ENCODE results near the gene LRP1B.

The LRP1B gene

GRCh38 chr2:140529706-140530105 is 1601.1 kb downstream of the LRP1B start:
- Mint-ChIP-seq H3K4me3 (no peak overlapping the region), H3K27ac (no peak overlapping the region), H3K27me3 (no peaks in the 10 kb centered on the region), H3K9me3 (peaks cover 0 to 4% of the 10 kb centered on the region in 2 donors), H3K4me1 (no peaks in the 10 kb centered on the region), H3K36me3 (no peaks in the 10 kb centered on the region)
- DNase-seq (no peak), ATAC-seq (replicated peaks) (no peak)

- H3K27ac Mint-ChIP-seq, result no peak overlapping the region
- H3K4me3 Mint-ChIP-seq, result no peak overlapping the region
- no peaks in the 10 kb centered on the region for H3K36me3 Mint-ChIP-seq
- peaks cover 0 to 6% of the 10 kb centered on the region in 2 donors for H3K9me3 Mint-ChIP-seq
- DNase-seq (no peak), ATAC-seq (replicated peaks) (no peak)
- H3K4me1 Mint-ChIP-seq, result no peaks in the 10 kb centered on the region
- H3K27me3 Mint-ChIP-seq, result no peaks in the 10 kb centered on the region
Measured at GRCh38 chr2:140528982-140529381, 1601.8 kb downstream of the LRP1B start.

GRCh38 chr2:140526575-140526974 is 1604.2 kb downstream of the LRP1B start:
- Mint-ChIP-seq H3K27me3 (no peaks in the 10 kb centered on the region), H3K9me3 (peaks cover 0 to 2% of the 10 kb centered on the region in 2 donors), H3K4me1 (no peaks in the 10 kb centered on the region), H3K36me3 (no peaks in the 10 kb centered on the region), H3K4me3 (no peak overlapping the region), H3K27ac (no peak overlapping the region)
- ATAC-seq (replicated peaks) (no peak), DNase-seq (no peak)

- no peak overlapping the region for H3K4me3 Mint-ChIP-seq
- H3K9me3 Mint-ChIP-seq, result no peaks in the 10 kb centered on the region
- ATAC-seq (replicated peaks) (no peak), DNase-seq (no peak)
- no peaks in the 10 kb centered on the region for H3K4me1 Mint-ChIP-seq
- no peak overlapping the region for H3K27ac Mint-ChIP-seq
- no peaks in the 10 kb centered on the region for H3K36me3 Mint-ChIP-seq
- no peaks in the 10 kb centered on the region for H3K27me3 Mint-ChIP-seq
Measured at GRCh38 chr2:140512106-140512505, 1618.7 kb downstream of the LRP1B start.

GRCh38 chr2:140509765-140510164 is 1621.1 kb downstream of the LRP1B start:
- Mint-ChIP-seq H3K27ac (no peak overlapping the region), H3K9me3 (no peaks in the 10 kb centered on the region), H3K27me3 (no peaks in the 10 kb centered on the region), H3K36me3 (no peaks in the 10 kb centered on the region), H3K4me3 (no peak overlapping the region), H3K4me1 (no peaks in the 10 kb centered on the region)
- ATAC-seq (replicated peaks) (no peak), DNase-seq (no peak)

- H3K9me3 Mint-ChIP-seq, result no peaks in the 10 kb centered on the region
- no peak overlapping the region for H3K4me3 Mint-ChIP-seq
- DNase-seq (no peak), ATAC-seq (replicated peaks) (no peak)
- no peaks in the 10 kb centered on the region for H3K36me3 Mint-ChIP-seq
- no peaks in the 10 kb centered on the region for H3K4me1 Mint-ChIP-seq
- no peak overlapping the region for H3K27ac Mint-ChIP-seq
- H3K27me3 Mint-ChIP-seq, result no peaks in the 10 kb centered on the region
Measured at GRCh38 chr2:140508756-140509155, 1622.1 kb downstream of the LRP1B start.

GRCh38 chr2:140506606-140507005 is 1624.2 kb downstream of the LRP1B start:
- no peaks in the 10 kb centered on the region for H3K4me1 Mint-ChIP-seq

GRCh38 chr2:140504601-140505000 is 1626.2 kb downstream of the LRP1B start:
- DNase-seq (no peak), ATAC-seq (replicated peaks) (no peak)
- no peaks in the 10 kb centered on the region for H3K36me3 Mint-ChIP-seq
- H3K9me3 Mint-ChIP-seq, result no peaks in the 10 kb centered on the region
- H3K27me3 Mint-ChIP-seq, result no peaks in the 10 kb centered on the region
- H3K27ac Mint-ChIP-seq, result no peak overlapping the region
- H3K4me3 Mint-ChIP-seq, result no peak overlapping the region
- H3K4me1 Mint-ChIP-seq, result no peaks in the 10 kb centered on the region

More at GRCh38 chr2:140506606-140507005, 1624.2 kb downstream of the LRP1B start:
- Mint-ChIP-seq H3K36me3 (no peaks in the 10 kb centered on the region), H3K27ac (no peak overlapping the region), H3K4me3 (no peak overlapping the region), H3K27me3 (no peaks in the 10 kb centered on the region), H3K9me3 (no peaks in the 10 kb centered on the region)
- DNase-seq (no peak), ATAC-seq (replicated peaks) (no peak)

- Mint-ChIP-seq H3K27ac (no peak overlapping the region), H3K9me3 (no peaks in the 10 kb centered on the region), H3K27me3 (no peaks in the 10 kb centered on the region), H3K4me1 (no peaks in the 10 kb centered on the region), H3K4me3 (no peak overlapping the region), H3K36me3 (no peaks in the 10 kb centered on the region)
- ATAC-seq (replicated peaks) (no peak), DNase-seq (no peak)
Measured at GRCh38 chr2:140502951-140503630, 1627.7 kb downstream of the LRP1B start.

GRCh38 chr2:140498360-140498759 is 1632.5 kb downstream of the LRP1B start:
- Mint-ChIP-seq H3K36me3 (no peaks in the 10 kb centered on the region), H3K27ac (no peak overlapping the region), H3K4me1 (no peaks in the 10 kb centered on the region), H3K4me3 (no peak overlapping the region), H3K9me3 (no peaks in the 10 kb centered on the region), H3K27me3 (no peaks in the 10 kb centered on the region)
- no peak for DNase-seq
- no peak for ATAC-seq (replicated peaks)

GRCh38 chr2:140496714-140497113 is 1634.1 kb downstream of the LRP1B start:
- Mint-ChIP-seq H3K9me3 (no peaks in the 10 kb centered on the region), H3K4me3 (no peak overlapping the region), H3K36me3 (no peaks in the 10 kb centered on the region), H3K27ac (no peak overlapping the region), H3K4me1 (no peaks in the 10 kb centered on the region), H3K27me3 (no peaks in the 10 kb centered on the region)
- ATAC-seq (replicated peaks), result no peak
- no peak for DNase-seq

GRCh38 chr2:140491876-140492275 is 1638.9 kb downstream of the LRP1B start:
- no peaks in the 10 kb centered on the region for H3K27me3 Mint-ChIP-seq
- H3K4me1 Mint-ChIP-seq, result no peaks in the 10 kb centered on the region
- H3K9me3 Mint-ChIP-seq, result no peaks in the 10 kb centered on the region
- no peak overlapping the region for H3K4me3 Mint-ChIP-seq
- no peak overlapping the region for H3K27ac Mint-ChIP-seq
- no peak for ATAC-seq (replicated peaks)
- no peaks in the 10 kb centered on the region for H3K36me3 Mint-ChIP-seq
- no peak for DNase-seq

GRCh38 chr2:140489193-140489592 is 1641.6 kb downstream of the LRP1B start:
- H3K27me3 Mint-ChIP-seq, result no peaks in the 10 kb centered on the region
- H3K27ac Mint-ChIP-seq, result no peak overlapping the region
- no peaks in the 10 kb centered on the region for H3K9me3 Mint-ChIP-seq
- DNase-seq (no peak), ATAC-seq (replicated peaks) (no peak)
- H3K4me1 Mint-ChIP-seq, result no peaks in the 10 kb centered on the region
- H3K4me3 Mint-ChIP-seq, result no peak overlapping the region
- H3K36me3 Mint-ChIP-seq, result no peaks in the 10 kb centered on the region

- no peak for DNase-seq
- Mint-ChIP-seq H3K36me3 (no peaks in the 10 kb centered on the region), H3K27me3 (no peaks in the 10 kb centered on the region), H3K4me3 (no peak overlapping the region), H3K4me1 (no peaks in the 10 kb centered on the region), H3K9me3 (no peaks in the 10 kb centered on the region), H3K27ac (no peak overlapping the region)
- no peak for ATAC-seq (replicated peaks)
Measured at GRCh38 chr2:140481136-140481535, 1649.7 kb downstream of the LRP1B start.

GRCh38 chr2:140473851-140474250 is 1657.0 kb downstream of the LRP1B start:
- Mint-ChIP-seq H3K4me3 (no peak overlapping the region), H3K36me3 (no peaks in the 10 kb centered on the region), H3K9me3 (no peaks in the 10 kb centered on the region), H3K4me1 (no peaks in the 10 kb centered on the region), H3K27ac (no peak overlapping the region), H3K27me3 (no peaks in the 10 kb centered on the region)
- DNase-seq, result no peak
- no peak for ATAC-seq (replicated peaks)

GRCh38 chr2:140472676-140473075 is 1658.1 kb downstream of the LRP1B start:
- Mint-ChIP-seq H3K4me1 (no peaks in the 10 kb centered on the region), H3K27me3 (no peaks in the 10 kb centered on the region)
- ATAC-seq (replicated peaks), result no peak

More at GRCh38 chr2:140472676-140473075, 1658.1 kb downstream of the LRP1B start:
- Mint-ChIP-seq H3K9me3 (no peaks in the 10 kb centered on the region), H3K27ac (no peak overlapping the region), H3K4me3 (no peak overlapping the region), H3K36me3 (no peaks in the 10 kb centered on the region)
- DNase-seq, result no peak
